OCI-LY1 (cell line): ENCODE results near the gene ITGAE.

Experiments
- H2AFZ ChIP-seq: fragments of 200-600 bp; sonication (generic), shearing (Covaris generic); 2 replicates; pipeline ENCODE4 v1.6.0; 2014; ENCODE audit warnings: antibody characterized with exemption, mild to moderate bottlenecking, low read length
- H3F3A ChIP-seq: fragments of 200-600 bp; sonication (generic), shearing (Covaris generic); 2 replicates; pipeline ENCODE4 v1.6.0; 2014; ENCODE audit warnings: mild to moderate bottlenecking, antibody characterized with exemption, low read length, moderate library complexity; ENCODE audit not compliant: insufficient read depth
- H3K27ac ChIP-seq: fragments of 200-600 bp; sonication (generic); 2 replicates; pipeline ENCODE4 v1.5.1; 2014; ENCODE audit warnings: low read length, mixed run types, mild to moderate bottlenecking, low read depth; ENCODE audit not compliant: poor library complexity, severe bottlenecking
- H3K27me3 ChIP-seq: fragments of 200-600 bp; sonication (generic); 2 replicates; pipeline ENCODE4 v1.6.0; 2014; ENCODE audit warnings: antibody characterized with exemption, mild to moderate bottlenecking, low read length, moderate library complexity; ENCODE audit not compliant: insufficient read depth
- H3K36me3 ChIP-seq: fragments of 200-600 bp; sonication (generic); 2 replicates; pipeline ENCODE4 v1.6.1; 2014; ENCODE audit warnings: mild to moderate bottlenecking, antibody characterized with exemption, low read length, moderate library complexity, mixed read lengths; ENCODE audit not compliant: insufficient read depth
- H3K4me1 ChIP-seq: fragments of 200-600 bp; sonication (generic); 2 replicates; pipeline ENCODE4 v1.5.1; 2014; ENCODE audit warnings: mild to moderate bottlenecking, low read length, moderate library complexity; ENCODE audit not compliant: insufficient read depth, severe bottlenecking
- H3K4me2 ChIP-seq: fragments of 200-600 bp; sonication (generic), shearing (Covaris generic); 2 replicates; pipeline ENCODE4 v1.6.1; 2014; ENCODE audit warnings: low read length
- H3K4me3 ChIP-seq: fragments of 200-600 bp; sonication (generic); 2 replicates; pipeline ENCODE4 v1.5.1; 2014; ENCODE audit warnings: low read length, low read depth, mild to moderate bottlenecking, mixed read lengths; ENCODE audit not compliant: poor library complexity, severe bottlenecking
- H3K79me2 ChIP-seq: fragments of 200-600 bp; shearing (Covaris generic); 2 replicates; pipeline ENCODE4 v1.6.1; 2016; ENCODE audit warnings: mixed run types, low read length, mixed read lengths; ENCODE audit not compliant: insufficient read depth
- H3K9ac ChIP-seq: fragments of 200-600 bp; sonication (generic), shearing (Covaris generic); 2 replicates; pipeline ENCODE4 v1.6.1; 2014; ENCODE audit warnings: mild to moderate bottlenecking, low read length, mixed read lengths
- H3K9me2 ChIP-seq: fragments of 200-600 bp; sonication (generic), shearing (Covaris generic); 2 replicates; pipeline ENCODE4 v1.6.1; 2014; ENCODE audit warnings: low read depth, mild to moderate bottlenecking, low read length, mixed read lengths
- H3K9me3 ChIP-seq: fragments of 200-600 bp; shearing (Covaris generic); 2 replicates; pipeline ENCODE4 v1.6.1; 2014; ENCODE audit warnings: low read length, mixed read lengths
- H4K20me1 ChIP-seq: fragments of 200-600 bp; sonication (generic), shearing (Covaris generic); 2 replicates; pipeline ENCODE4 v1.6.0; 2016; ENCODE audit warnings: mild to moderate bottlenecking, low read length; ENCODE audit not compliant: insufficient read depth
- EZH2 ChIP-seq: fragments of 200-600 bp; sonication (generic), shearing (Covaris generic); IDR thresholded peaks from 2 replicates; pipeline ENCODE4 v1.8.0; 2017; ENCODE audit warnings: borderline replicate concordance, mixed run types, mild to moderate bottlenecking, antibody characterized with exemption, low read length, moderate library complexity, mixed read lengths
- TF ChIP-seq, protein P1 (sequence below): fragments of 200-600 bp; sonication (generic), shearing (Covaris generic); IDR thresholded peaks from 2 replicates; pipeline ENCODE4 v1.5.1; 2017; ENCODE audit warnings: mild to moderate bottlenecking, antibody characterized with exemption, low read length, moderate library complexity, mixed read lengths

The ITGAE gene

DNA sequence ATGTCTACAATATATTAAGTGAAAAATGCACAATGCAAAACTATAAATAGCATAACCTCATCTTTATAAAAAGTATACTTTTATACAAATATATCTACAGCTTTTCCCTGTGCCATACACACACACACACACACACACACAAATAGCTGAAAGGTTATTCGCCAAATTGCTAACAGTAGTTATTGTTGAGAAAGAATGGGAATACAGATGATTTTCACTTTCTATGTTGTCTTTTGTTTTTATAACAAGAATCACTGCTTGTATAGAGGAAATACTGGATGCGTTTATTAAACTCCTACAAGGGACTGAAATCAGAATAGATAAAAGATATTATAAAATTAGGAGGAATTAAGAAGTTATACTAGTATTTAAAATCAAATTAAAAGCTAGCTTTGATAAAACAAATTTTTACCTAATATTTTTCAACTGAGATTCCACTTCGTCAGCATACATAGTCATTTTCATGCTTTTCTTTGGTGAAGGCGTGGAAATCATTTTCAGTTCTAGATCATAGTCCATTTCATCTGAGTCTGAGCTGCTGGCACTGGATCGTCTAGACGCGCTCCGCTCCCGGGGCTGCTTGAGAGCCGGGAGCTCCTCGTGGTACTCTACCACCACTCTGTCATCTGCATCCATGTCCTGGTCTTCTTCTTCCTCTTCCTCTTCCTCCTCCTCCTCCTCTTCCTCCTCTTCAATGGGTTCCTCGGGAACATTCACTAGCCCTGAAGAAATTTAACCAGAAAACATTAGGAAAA, 17.0 kb upstream of the ITGAE start:
- Histone ChIP-seq H2AFZ (no peak overlapping the region), H3K4me1 (peaks cover 6% of the 10 kb centered on the region), H3K9me2 (no peaks in the 10 kb centered on the region), H3K9me3 (no peaks in the 10 kb centered on the region), H3K4me3 (no peak overlapping the region), H3F3A (no peaks in the 10 kb centered on the region), H3K4me2 (no peak overlapping the region), H3K36me3 (peaks cover 86% of the 10 kb centered on the region), H3K79me2 (no peaks in the 10 kb centered on the region), H3K27me3 (no peaks in the 10 kb centered on the region), H4K20me1 (no peaks in the 10 kb centered on the region), H3K27ac (no peak overlapping the region), H3K9ac (no peak overlapping the region)
- TF ChIP-seq EZH2, result no peak
- TF ChIP-seq, protein P1, sequence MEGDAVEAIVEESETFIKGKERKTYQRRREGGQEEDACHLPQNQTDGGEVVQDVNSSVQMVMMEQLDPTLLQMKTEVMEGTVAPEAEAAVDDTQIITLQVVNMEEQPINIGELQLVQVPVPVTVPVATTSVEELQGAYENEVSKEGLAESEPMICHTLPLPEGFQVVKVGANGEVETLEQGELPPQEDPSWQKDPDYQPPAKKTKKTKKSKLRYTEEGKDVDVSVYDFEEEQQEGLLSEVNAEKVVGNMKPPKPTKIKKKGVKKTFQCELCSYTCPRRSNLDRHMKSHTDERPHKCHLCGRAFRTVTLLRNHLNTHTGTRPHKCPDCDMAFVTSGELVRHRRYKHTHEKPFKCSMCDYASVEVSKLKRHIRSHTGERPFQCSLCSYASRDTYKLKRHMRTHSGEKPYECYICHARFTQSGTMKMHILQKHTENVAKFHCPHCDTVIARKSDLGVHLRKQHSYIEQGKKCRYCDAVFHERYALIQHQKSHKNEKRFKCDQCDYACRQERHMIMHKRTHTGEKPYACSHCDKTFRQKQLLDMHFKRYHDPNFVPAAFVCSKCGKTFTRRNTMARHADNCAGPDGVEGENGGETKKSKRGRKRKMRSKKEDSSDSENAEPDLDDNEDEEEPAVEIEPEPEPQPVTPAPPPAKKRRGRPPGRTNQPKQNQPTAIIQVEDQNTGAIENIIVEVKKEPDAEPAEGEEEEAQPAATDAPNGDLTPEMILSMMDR, result no peak

DNA sequence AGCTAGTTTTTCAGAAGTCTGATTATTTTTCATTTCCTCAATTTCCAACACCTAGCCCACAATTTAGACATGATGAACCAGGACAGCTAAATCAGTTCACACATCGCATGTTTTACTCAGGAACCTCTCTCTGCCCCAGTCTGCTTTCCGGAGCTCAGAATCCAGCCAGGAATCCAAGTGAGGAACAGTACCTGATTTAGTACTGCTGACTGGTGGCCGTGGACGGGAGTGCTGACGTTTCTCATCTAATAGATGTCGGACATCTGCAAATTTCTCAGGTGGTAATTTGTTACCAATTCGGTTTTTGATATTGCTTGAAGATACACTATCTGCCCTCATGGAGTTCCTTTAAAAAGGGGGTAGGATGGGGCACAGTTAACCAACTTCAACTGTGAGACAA, 14.9 kb upstream of the ITGAE start:
- no peaks in the 10 kb centered on the region for H3K9me2 ChIP-seq
- H3K36me3 ChIP-seq, result peaks cover 86% of the 10 kb centered on the region
- H3K9ac ChIP-seq, result no peak overlapping the region
- H4K20me1 ChIP-seq, result no peaks in the 10 kb centered on the region
- no peak overlapping the region for H2AFZ ChIP-seq
- H3K4me2 ChIP-seq, result no peak overlapping the region
- no peaks in the 10 kb centered on the region for H3F3A ChIP-seq
- no peaks in the 10 kb centered on the region for H3K9me3 ChIP-seq
- TF ChIP-seq, protein P1, result no peak
- no peak for TF ChIP-seq EZH2
- H3K4me3 ChIP-seq, result no peak overlapping the region
- H3K27me3 ChIP-seq, result no peaks in the 10 kb centered on the region
- H3K27ac ChIP-seq, result no peak overlapping the region
- peaks cover 9% of the 10 kb centered on the region for H3K4me1 ChIP-seq
- H3K79me2 ChIP-seq, result no peaks in the 10 kb centered on the region

DNA sequence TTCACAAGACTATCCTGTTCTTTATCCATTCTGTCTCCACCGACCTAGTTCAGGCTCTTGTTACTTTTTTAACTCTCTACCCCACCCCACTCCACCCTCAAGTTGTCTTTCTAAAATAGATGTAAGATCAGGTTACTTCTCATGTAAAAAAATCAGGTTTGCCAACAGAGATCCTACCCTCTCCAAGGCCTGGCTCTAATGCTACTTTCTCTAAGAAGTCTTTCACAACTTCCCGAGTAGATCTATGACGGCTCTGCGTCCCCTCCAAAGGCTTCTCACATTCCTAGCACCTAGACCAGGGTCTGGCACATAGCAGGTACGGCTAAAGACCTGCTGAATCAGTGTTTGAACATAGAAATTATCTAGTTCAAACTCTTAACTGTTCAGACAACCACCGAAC, 14.1 kb upstream of the ITGAE start:
- H3F3A ChIP-seq, result no peaks in the 10 kb centered on the region
- no peak overlapping the region for H3K27ac ChIP-seq
- H3K9me3 ChIP-seq, result no peaks in the 10 kb centered on the region
- H3K4me3 ChIP-seq, result no peak overlapping the region
- no peak overlapping the region for H2AFZ ChIP-seq
- H3K79me2 ChIP-seq, result no peaks in the 10 kb centered on the region
- peaks cover 17% of the 10 kb centered on the region for H3K4me1 ChIP-seq
- no peaks in the 10 kb centered on the region for H3K9me2 ChIP-seq
- no peak overlapping the region for H3K4me2 ChIP-seq
- H3K36me3 ChIP-seq, result peaks cover 86% of the 10 kb centered on the region
- H3K9ac ChIP-seq, result no peak overlapping the region
- H4K20me1 ChIP-seq, result no peaks in the 10 kb centered on the region
- TF ChIP-seq EZH2, result no peak
- TF ChIP-seq, protein P1, result no peak
- H3K27me3 ChIP-seq, result no peaks in the 10 kb centered on the region
